ENCODE results near the gene NSDHL. TPM values are rescaled to one million over a fixed set of nuclear protein-coding genes. Genes with fewer than 3 reads are reported as not detected.

NSDHL gene
- total RNA-seq, 4 donors from 2014 or later: 1.4 to 21.0 (median 13.5) TPM

Other genes with a start within 250 kb of the NSDHL start
- gene GABRQ, start 193.2 kb upstream of the NSDHL start, total RNA-seq: not detected
- not detected for gene MAGEA3, start 132.3 kb upstream of the NSDHL start, total RNA-seq
- gene CSAG2, start 121.8 kb upstream of the NSDHL start, total RNA-seq: not detected
- not detected for gene MAGEA2B, start 116.4 kb upstream of the NSDHL start, total RNA-seq
- not detected for gene CSAG1, start 97.3 kb upstream of the NSDHL start, total RNA-seq
- not detected for gene MAGEA12, start 97.3 kb upstream of the NSDHL start, total RNA-seq
- gene MAGEA2, start 77.2 kb upstream of the NSDHL start, total RNA-seq: not detected
- gene CSAG3, start 71.8 kb upstream of the NSDHL start, total RNA-seq: not detected
- gene MAGEA6, start 61.4 kb upstream of the NSDHL start, total RNA-seq: not detected
- 10 to 100 TPM in 2 of 4 donors, 1 to 10 TPM in 2; 3.4 to 14.6 (median 10.4) TPM for gene CETN2, start 306 bp upstream of the NSDHL start, total RNA-seq
- 1 to 10 TPM in 2 of 4 donors, under 1 TPM in 1, not detected in 1; 0.40 to 4.1 (median 3.2) TPM for gene ZNF185, start 67.0 kb downstream of the NSDHL start, total RNA-seq
- gene PNMA5, start 163.1 kb downstream of the NSDHL start, total RNA-seq: not detected
- under 1 TPM in 2 of 4 donors, not detected in 2; 0.32 to 0.82 TPM for gene PNMA3, start 225.4 kb downstream of the NSDHL start, total RNA-seq
- gene PNMA6A, start 241.4 kb downstream of the NSDHL start, total RNA-seq: under 1 TPM in 1 of 4 donors, not detected in 3; 0.68 TPM

Measured in transverse colon (tissue), 4 donors.